Thyroid gland (tissue), 4 donors: ENCODE results near the gene TMEM132C.

Source experiments
- CTCF ChIP-seq, 6 experiments: fragments of 200-600 bp in 3 of 6; fragments of 450-650 bp in 3 of 6; sonication (generic) in 3 of 6; IDR thresholded peaks; one replicate each; pipeline ENCODE4 v1.5.1; 2016 to 2019; ENCODE audit warnings: antibody characterized with exemption in 6 of 6, mild to moderate bottlenecking in 2 of 6, inconsistent platforms in 1 of 6, moderate library complexity in 1 of 6
- POLR2A ChIP-seq, 2 donors: fragments of 450-650 bp; IDR thresholded peaks; one replicate each; pipeline ENCODE4 v1.6.1; 2017; ENCODE audit warnings: antibody characterized with exemption in 2 of 2, mild to moderate bottlenecking in 2 of 2, moderate library complexity in 1 of 2

GRCh38 chr12:128708789-128709188, 441.8 kb downstream of the TMEM132C start:
- TF ChIP-seq CTCF (IDR thresholded peaks at IDR 0.05) (no peak), POLR2A (IDR thresholded peaks at IDR 0.05) (no peak)
